OCI-LY7 (cell line): ENCODE measurements around the gene ISM2. TPM values are rescaled to one million over a fixed set of nuclear protein-coding genes. Genes with fewer than 3 reads are reported as not detected.

Experiments
- BruUV-seq: library from RNA; stranded (reverse); fragments of 400-500 nt; replicated peaks from 2 replicates; lab custom pipeline; 2021; lab: Mats Ljungman, UMichigan
- CTCF ChIA-PET: fragments of 300-600 bp; sonication (Branson Sonifier 250); formaldehyde crosslinking; loops from one replicate; lab custom pipeline; 2022; ENCODE audit warnings: antibody characterized with exemption; ENCODE audit not compliant: unreplicated experiment; lab: Charles Lee
- POLR2A ChIA-PET: fragments of 300-600 bp; sonication (Branson Sonifier 250); formaldehyde crosslinking; loops from one replicate; lab custom pipeline; 2022; ENCODE audit warnings: antibody characterized with exemption; lab: Charles Lee
- DNase-seq: peaks from one replicate; pipeline ENCODE4 v3.0.0-alpha.2; 2015; ENCODE audit warnings: low spot score
- H2AFZ ChIP-seq: fragments of 200-600 bp; sonication (generic), shearing (Covaris generic); 2 replicates; pipeline ENCODE4 v1.6.1; 2014; ENCODE audit warnings: mild to moderate bottlenecking, antibody characterized with exemption, low read length, moderate library complexity
- H3K27ac ChIP-seq: fragments of 200-600 bp; sonication (generic); 2 replicates; pipeline ENCODE4 v1.5.1; 2014; ENCODE audit warnings: mixed run types, low read depth, mild to moderate bottlenecking, moderate library complexity, low read length, inconsistent platforms; ENCODE audit not compliant: poor library complexity, severe bottlenecking
- H3K36me3 ChIP-seq: fragments of 200-600 bp; sonication (generic); 2 replicates; pipeline ENCODE4 v1.6.1; 2014; ENCODE audit warnings: mild to moderate bottlenecking, antibody characterized with exemption, low read length, moderate library complexity, mixed read lengths; ENCODE audit not compliant: insufficient read depth
- H3K4me1 ChIP-seq: fragments of 200-600 bp; sonication (generic); 2 replicates; pipeline ENCODE4 v1.5.1; 2014; ENCODE audit warnings: mild to moderate bottlenecking, low read length; ENCODE audit not compliant: insufficient read depth, poor library complexity, severe bottlenecking
- H3K4me2 ChIP-seq: fragments of 200-600 bp; sonication (generic); 2 replicates; pipeline ENCODE4 v1.6.1; 2014; ENCODE audit warnings: mild to moderate bottlenecking, low read length
- H3K4me3 ChIP-seq: fragments of 200-600 bp; sonication (generic); 2 replicates; pipeline ENCODE4 v1.5.1; 2014; ENCODE audit warnings: mild to moderate bottlenecking, low read depth, low read length; ENCODE audit not compliant: poor library complexity, severe bottlenecking
- H3K79me2 ChIP-seq: fragments of 200-600 bp; sonication (generic); 2 replicates; pipeline ENCODE4 v1.6.1; 2016; ENCODE audit warnings: low read depth, mild to moderate bottlenecking, low read length, moderate library complexity, mixed read lengths; ENCODE audit not compliant: insufficient read depth
- H3K9me2 ChIP-seq: fragments of 200-600 bp; sonication (generic); 2 replicates; pipeline ENCODE4 v1.6.1; 2016; ENCODE audit warnings: mild to moderate bottlenecking, low read length, mixed read lengths; ENCODE audit not compliant: insufficient read depth
- H3K9me3 ChIP-seq: fragments of 200-600 bp; sonication (generic); 2 replicates; pipeline ENCODE4 v1.6.1; 2014; ENCODE audit warnings: mild to moderate bottlenecking, mixed run types, low read length, mixed read lengths
- H4K20me1 ChIP-seq: fragments of 200-600 bp; sonication (generic); 2 replicates; pipeline ENCODE4 v1.6.1; 2014; ENCODE audit warnings: mild to moderate bottlenecking, antibody characterized with exemption, low read length, moderate library complexity, mixed read lengths; ENCODE audit not compliant: insufficient read depth
- EZH2phosphoT487 ChIP-seq: fragments of 200-600 bp; sonication (generic); IDR thresholded peaks from 2 replicates; pipeline ENCODE4 v1.6.1; 2018; ENCODE audit warnings: low read depth, borderline replicate concordance, mild to moderate bottlenecking, mixed run types, antibody characterized with exemption, low read length, moderate library complexity, mixed read lengths
- intact Hi-C: fragments of 100-400 bp; cut with micrococcal nuclease; formaldehyde crosslinking; loops from one replicate; pipeline ENCODE4 v1.10.0; 2022; ENCODE audit not compliant: unreplicated experiment
- total RNA-seq, 2 experiments: library from RNA; depleted of rRNA in 1 of 2; stranded (reverse); fragments of >200 nt in 1 of 2; shearing (Covaris generic) in 1 of 2; gene quantifications; 2 replicates each; pipeline ENCODE4 v1.2.3, GENCODE V29; 2014 to 2022
- TF ChIP-seq, protein P1 (sequence below): fragments of 200-600 bp; sonication (generic); conservative IDR thresholded peaks from 2 replicates; pipeline ENCODE4 v1.5.1; 2014; ENCODE audit warnings: mild to moderate bottlenecking, antibody characterized with exemption, low read length, moderate library complexity, mixed read lengths

ISM2 gene
- total RNA-seq, 2 experiments from 2014 or later = not detected

DNA sequence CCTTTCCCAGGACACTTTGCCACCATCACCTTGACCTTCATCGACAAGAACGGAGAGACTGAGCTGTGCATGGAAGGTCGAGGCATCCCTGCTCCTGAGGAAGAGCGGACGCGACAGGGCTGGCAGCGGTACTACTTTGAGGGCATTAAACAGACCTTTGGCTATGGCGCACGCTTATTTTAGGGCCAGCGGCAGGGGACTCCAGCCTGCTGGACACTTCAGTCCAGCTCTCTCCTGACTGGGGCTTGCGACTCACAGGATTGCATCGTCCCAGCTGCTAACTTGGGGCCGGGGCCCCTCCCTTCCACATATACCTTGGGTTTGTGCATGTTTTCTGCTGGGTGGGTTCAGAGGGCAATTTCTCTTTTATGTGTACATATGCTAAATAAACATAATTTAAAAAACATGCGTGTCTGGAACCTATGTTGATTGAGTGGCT lies 29.5 kb downstream of the ISM2 start:
- Histone ChIP-seq H2AFZ (no peak overlapping the region), H3K27ac (no peak overlapping the region), H3K36me3 (peaks cover 56% of the 10 kb centered on the region), H3K4me1 (no peaks in the 10 kb centered on the region), H3K4me3 (no peak overlapping the region), H3K9me3 (no peaks in the 10 kb centered on the region), H3K79me2 (no peaks in the 10 kb centered on the region), H3K4me2 (no peak overlapping the region), H4K20me1 (peaks cover 4% of the 10 kb centered on the region), H3K9me2 (no peaks in the 10 kb centered on the region)
- DNase-seq = no peak
- BruUV-seq = TSS peak; percentile 70
- intact Hi-C loops = no loop called here
- CTCF ChIA-PET = no interaction called here
- no peak for TF ChIP-seq EZH2phosphoT487
- TF ChIP-seq, protein P1, sequence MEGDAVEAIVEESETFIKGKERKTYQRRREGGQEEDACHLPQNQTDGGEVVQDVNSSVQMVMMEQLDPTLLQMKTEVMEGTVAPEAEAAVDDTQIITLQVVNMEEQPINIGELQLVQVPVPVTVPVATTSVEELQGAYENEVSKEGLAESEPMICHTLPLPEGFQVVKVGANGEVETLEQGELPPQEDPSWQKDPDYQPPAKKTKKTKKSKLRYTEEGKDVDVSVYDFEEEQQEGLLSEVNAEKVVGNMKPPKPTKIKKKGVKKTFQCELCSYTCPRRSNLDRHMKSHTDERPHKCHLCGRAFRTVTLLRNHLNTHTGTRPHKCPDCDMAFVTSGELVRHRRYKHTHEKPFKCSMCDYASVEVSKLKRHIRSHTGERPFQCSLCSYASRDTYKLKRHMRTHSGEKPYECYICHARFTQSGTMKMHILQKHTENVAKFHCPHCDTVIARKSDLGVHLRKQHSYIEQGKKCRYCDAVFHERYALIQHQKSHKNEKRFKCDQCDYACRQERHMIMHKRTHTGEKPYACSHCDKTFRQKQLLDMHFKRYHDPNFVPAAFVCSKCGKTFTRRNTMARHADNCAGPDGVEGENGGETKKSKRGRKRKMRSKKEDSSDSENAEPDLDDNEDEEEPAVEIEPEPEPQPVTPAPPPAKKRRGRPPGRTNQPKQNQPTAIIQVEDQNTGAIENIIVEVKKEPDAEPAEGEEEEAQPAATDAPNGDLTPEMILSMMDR = no peak
- POLR2A ChIA-PET = interaction anchor here (0.7 kb wide), 1 partner anchor 107 kb away, joined by 3 read pairs; no protein-coding TSS in a partner anchor

DNA sequence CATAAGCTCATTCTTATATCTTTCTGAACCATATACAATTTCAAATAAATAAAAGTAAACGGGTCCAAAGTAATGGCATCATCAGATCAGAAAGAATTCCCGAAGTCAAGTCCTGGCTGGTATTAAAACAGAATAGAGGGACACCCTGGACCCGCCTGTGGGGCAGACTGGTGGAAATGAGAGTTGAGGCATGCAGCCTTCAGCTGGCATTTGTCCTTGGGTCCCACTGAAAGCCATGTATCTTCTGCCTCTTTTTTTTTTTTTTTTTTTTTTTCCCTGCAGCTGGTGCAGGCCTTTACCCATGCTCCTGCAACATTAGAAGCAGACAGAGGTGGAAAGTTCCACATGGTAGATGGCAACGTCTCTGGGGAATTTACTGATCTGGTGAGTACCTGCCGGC lies 30.8 kb downstream of the ISM2 start:
- H2AFZ ChIP-seq = no peak overlapping the region
- H4K20me1 ChIP-seq = peaks cover 4% of the 10 kb centered on the region
- H3K79me2 ChIP-seq = no peaks in the 10 kb centered on the region
- ChIA-PET POLR2A (interaction anchor here (0.6 to 1.3 kb wide), 3 partner anchors 8 to 681 kb away, joined by 3 to 8 read pairs (median 3); no protein-coding TSS in a partner anchor), CTCF (interaction anchor here (0.8 kb wide), 1 partner anchor 11 kb away, joined by 3 read pairs; no protein-coding TSS in a partner anchor)
- intact Hi-C loops = no loop called here
- peaks cover 68% of the 10 kb centered on the region for H3K36me3 ChIP-seq
- no TSS peak for BruUV-seq
- no peak overlapping the region for H3K4me2 ChIP-seq
- no peak overlapping the region for H3K27ac ChIP-seq
- H3K4me3 ChIP-seq = no peak overlapping the region
- no peaks in the 10 kb centered on the region for H3K9me2 ChIP-seq
- DNase-seq = no peak
- H3K4me1 ChIP-seq = no peaks in the 10 kb centered on the region
- TF ChIP-seq, protein P1 = no peak
- TF ChIP-seq EZH2phosphoT487 = no peak
- H3K9me3 ChIP-seq = no peaks in the 10 kb centered on the region
